SK-N-DZ (cell line): ENCODE measurements around the gene CPT2.
"Not testable (repeated sequence)": the region's sequence is repeated elsewhere in the genome, so short reads cannot be mapped to it uniquely, and the experiment has no call there.

Experiments
- DNase-seq: peaks from one replicate; pipeline ENCODE4 v3.0.0-alpha.2; 2015; ENCODE audit warnings: low spot score

The CPT2 gene

DNA sequence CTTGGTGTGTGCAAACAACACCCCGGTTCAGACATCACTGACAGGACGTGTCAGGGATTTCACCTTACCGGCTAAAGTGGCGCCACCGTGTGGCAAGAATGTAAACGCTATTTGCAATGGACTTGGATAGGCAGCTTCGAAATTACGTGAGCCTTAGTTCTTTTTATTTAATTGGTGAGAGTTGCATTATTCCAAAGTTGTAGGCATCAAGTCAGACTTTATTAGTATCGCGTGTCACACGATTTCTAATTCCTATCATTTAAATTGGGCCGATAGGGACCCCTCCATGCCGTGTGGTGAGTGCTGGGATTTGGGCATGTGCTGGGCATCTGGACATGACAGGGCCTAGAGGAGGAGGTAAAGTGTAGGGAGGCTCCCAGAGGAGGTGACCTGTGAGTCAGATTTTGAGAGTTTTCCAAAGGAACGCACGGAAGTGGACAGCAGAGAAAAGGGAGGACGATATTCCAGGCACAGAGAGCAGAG, 14.5 kb upstream of the CPT2 start:
- DNase-seq, result peak; percentile 75

DNA sequence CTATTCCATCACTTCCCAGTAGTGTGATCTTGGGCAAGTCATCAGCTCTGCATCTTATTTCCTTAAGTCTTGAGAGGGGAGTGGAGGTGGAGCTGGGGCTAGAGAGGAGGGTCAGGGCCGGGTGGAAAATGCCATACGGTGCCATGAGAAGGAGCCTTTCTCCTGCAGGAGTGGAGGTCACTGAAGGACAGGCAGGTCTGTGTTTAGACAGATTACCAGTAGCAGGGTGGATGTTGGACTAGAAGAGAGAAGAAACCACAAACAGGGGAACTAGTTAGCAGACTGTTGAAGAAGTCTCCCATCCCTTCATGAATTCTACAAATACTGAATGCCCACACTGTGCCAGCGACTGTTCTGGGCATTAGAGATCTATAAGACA, 13.9 kb upstream of the CPT2 start:
- no peak for DNase-seq

DNA sequence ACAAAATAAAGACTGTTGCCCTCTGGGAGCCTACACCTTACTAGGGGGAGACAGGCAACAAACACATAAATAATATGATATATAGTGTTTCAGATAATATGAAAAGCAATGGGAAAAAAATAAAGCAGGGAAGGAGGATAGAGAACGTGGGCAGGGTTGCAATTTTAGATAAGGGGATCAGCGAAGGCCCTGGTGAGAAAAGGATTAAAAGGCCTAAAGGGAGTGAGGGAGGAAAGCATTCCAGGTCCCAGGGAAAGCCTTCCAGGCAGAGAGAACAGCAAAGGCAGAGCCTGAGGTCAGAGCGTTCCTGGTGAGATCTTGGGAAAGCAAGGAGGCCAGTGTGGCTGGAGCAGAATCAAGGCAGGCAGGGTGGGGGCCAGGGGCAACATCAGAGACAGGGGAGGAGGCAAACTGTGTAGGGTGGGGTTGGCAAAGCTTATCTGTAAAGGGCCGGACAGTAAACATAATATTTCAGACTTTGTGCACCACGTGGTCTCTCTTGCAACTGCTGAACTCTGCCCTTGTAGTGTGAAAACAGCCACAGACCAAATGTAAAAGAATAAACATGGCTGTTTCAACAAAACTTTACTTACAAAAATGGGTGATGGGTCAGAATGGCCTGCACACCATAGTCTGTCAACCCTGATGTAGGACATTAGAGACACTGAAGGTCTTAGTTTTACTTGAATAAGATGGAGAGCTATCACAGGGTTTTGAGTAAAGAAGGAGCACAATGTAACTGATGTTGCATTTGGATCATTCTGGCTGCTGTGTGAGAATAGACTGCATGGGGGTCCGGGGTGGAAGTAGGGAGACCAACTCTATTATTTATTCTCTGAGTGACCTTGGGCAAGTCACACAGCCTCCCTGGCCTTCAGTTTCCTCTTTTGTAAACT, 13.3 kb upstream of the CPT2 start:
- DNase-seq, result no peak

DNA sequence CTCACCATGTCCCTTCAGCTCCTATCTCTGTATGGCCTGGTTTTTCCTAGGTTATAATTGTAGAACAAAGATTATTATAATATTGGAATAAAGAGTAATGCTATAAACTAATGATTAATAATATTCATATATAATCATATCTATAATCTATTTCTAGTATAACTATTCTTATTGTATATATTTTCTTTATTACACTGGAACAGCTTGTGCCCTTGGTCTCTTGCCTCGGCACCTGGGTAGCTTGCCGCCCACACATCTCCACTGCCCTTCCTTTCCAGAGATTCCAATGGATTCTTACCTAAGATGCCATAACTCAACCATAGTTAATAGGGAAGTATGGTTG, 10.7 kb upstream of the CPT2 start:
- DNase-seq, result not testable (repeated sequence)

- no peak for DNase-seq
These were observed 10.1 kb upstream of the CPT2 start for GRCh38 chr1:53186533-53186932.

- DNase-seq, result no peak
These were observed 9.2 kb upstream of the CPT2 start for GRCh38 chr1:53187401-53187800.

DNA sequence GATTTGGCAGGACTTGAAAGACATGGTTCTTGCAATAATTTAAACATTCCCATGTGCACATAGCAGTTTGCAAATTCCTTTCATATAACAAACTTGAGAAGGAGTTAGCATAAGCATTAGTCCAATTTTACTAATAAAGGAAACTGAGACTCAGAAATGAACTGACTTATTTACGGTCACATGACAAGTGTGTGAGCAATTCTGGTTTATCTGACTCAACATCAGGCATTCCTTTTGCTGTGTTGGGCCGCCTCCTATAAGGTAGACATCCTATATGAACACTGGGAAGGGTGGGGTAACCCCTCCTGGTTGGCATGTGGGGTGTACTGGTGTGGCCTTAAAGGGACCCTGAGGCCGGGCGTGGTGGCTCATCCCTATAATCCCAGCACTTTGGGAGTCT, 8.5 kb upstream of the CPT2 start:
- no peak for DNase-seq

DNA sequence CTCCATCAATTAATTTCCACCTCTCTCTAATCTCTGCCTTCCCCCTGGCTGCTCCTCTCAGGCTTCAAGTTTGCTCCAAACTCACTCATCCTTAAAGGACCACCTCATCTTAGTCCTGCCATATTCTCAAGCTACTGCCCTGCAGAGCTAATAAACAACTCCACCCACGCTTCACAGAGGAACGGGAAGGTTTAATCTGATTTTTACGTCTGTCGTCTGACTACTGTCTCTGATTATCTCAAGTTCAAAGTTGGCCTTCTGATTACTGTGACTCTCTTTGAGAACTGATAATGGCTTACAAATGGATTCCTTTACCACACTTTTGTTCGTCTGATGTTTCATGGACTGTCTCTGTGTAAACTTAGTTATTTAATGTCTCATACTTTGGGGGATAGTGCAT, 7.6 kb upstream of the CPT2 start:
- no peak for DNase-seq

GRCh38 chr1:53190210-53190611, 6.4 kb upstream of the CPT2 start:
- DNase-seq, result no peak

DNA sequence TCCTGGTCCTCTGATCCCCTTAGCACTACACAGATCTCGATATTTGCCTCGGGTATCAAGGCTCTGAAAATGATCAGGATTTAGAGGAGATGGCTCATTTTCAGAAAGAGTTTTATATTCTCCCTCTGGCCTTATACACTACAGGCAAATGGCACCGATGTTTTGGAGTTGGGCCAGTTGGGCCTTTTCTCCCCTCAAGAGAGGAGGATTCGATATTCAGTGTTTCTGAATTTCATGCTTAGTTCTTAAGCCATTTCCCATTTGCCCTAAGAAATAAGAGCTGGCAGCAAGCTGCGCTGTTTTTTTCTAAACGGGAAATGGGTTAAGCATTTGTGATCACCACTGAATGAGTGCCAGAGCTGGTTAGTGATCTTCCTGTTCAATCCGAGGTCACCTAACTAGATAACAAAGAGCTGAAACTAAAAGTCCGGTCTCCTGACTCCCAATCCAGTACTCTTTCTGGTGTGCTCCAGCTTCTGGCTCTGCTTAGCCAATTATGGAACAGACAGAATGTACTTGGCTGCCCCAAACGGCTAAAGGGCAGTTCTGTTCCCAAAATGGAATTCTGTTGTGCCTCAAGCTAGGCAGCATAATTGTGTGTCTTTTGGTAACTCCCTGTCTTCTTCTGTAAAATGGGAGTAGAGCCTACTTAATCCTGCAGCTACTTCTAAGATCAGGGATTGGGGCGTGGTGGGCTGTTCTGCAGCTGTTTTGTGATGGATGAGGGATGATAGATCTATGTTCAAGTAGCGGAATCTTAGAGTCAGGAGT, 1.2 kb upstream of the CPT2 start:
- DNase-seq, result no peak

- DNase-seq, result no peak
These were observed 573 bp upstream of the CPT2 start for GRCh38 chr1:53196017-53196484.

DNA sequence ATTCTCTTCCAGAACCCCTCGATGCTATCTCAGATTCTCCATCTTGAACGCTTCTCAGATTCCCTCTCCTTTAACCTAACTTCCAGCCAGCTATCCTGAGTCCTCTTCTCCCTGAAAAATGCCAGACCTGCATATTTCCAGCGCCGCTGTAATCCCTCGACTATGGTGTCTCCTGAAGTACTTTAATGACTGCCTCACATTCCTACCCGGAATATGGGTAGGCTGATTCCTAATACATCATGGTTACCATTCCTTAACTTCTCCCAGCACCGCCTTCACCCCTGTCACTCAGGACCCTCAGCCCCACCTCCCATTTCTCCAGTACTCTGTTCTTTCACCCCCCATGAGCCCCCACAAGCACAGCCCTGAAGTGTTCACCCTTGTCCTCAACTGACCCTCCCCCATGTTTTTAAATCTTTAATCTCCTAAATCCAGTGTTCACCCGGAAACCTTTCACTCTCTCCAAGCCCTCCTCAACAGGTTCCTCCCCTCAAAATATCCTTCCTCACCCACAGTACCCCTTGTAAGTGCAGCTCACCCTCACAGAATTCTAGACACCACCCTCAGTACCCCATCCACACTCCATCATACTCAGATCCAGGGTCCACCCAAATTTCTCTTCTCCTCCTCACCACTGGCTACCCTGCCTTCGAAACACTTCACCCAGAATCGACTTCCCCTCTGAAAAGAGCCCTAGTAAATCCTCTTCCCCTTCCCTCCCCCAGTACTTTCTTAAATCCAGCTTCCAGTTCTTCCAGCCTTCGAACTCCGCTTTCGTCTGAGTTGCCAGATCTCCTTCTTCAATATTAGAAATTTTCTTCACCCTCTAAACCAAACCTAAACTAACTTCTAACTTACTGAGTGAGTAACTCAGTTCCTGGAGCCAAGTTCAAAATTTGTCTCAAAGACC, 922 bp downstream of the CPT2 start:
- DNase-seq, result no peak

- peak; percentile 31 for DNase-seq
These were observed 1.6 kb downstream of the CPT2 start for GRCh38 chr1:53198241-53198651.

GRCh38 chr1:53203466-53203865, 6.8 kb downstream of the CPT2 start:
- DNase-seq, result no peak

DNA sequence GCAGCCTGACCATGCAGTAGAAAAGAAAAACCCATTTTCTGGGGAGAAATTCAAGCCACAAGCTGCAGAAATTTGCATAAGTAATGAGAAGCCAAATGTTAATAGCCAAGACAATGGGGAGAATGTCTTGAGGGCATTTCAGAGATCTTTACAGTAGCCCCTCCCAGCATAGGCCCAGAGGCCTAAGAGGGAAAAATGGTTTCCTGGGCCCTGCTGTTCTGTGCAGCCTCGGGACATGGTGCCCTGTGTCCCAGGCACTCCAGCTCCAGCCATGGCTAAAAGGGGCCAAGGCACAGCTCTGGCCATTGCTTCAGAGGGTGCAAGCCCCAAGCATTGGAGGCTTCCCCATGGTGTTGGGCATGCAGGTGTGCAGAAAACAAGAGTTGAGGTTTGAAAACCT, 8.9 kb downstream of the CPT2 start:
- DNase-seq, result not testable (repeated sequence)

DNA sequence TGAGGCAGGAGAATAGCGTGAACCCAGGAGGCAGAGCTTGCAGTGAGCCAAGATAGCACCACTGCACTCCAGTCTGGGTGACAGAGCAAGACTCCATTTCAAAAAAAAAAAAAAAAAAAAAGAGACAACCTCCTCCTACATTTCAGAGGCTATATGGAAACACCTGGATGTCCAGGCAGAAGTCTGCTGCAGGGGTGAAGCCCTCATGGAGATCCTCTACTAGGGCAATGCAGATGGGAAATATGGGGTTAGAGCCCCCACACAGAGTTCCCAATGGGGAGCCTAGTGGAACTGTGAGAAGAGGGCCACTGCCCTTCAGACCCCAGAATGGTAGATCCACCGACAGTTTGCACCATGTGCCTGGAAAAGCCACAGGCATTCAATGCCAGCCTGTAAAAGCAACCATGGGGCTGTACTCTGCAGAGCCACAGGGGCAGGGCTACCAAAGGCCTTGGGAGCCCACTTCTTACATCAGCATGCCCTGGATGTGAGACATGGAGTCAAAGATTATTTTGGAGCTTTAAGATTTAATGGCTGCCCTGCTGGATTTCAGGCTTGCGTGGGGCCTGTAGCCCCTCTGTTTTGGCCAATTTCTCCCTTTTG, 9.6 kb downstream of the CPT2 start:
- DNase-seq, result not testable (repeated sequence)

- no peak for DNase-seq
These were observed 10.2 kb downstream of the CPT2 start for GRCh38 chr1:53206735-53207379.

GRCh38 chr1:53207726-53208125, 11.1 kb downstream of the CPT2 start:
- DNase-seq, result no peak

DNA sequence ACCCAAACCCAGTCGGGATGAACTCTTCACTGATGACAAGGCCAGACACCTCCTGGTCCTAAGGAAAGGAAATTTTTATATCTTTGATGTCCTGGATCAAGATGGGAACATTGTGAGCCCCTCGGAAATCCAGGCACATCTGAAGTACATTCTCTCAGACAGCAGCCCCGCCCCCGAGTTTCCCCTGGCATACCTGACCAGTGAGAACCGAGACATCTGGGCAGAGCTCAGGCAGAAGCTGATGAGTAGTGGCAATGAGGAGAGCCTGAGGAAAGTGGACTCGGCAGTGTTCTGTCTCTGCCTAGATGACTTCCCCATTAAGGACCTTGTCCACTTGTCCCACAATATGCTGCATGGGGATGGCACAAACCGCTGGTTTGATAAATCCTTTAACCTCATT, 13.7 kb downstream of the CPT2 start:
- DNase-seq, result no peak

DNA sequence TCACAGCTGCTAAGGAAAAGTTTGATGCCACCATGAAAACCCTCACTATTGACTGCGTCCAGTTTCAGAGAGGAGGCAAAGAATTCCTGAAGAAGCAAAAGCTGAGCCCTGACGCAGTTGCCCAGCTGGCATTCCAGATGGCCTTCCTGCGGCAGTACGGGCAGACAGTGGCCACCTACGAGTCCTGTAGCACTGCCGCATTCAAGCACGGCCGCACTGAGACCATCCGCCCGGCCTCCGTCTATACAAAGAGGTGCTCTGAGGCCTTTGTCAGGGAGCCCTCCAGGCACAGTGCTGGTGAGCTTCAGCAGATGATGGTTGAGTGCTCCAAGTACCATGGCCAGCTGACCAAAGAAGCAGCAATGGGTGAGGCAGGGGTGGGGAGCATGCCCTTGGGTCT, 14.3 kb downstream of the CPT2 start:
- DNase-seq, result no peak
